B cell (primary cell): ENCODE data around the gene DDT.
"Not testable (repeated sequence)": the region's sequence is repeated elsewhere in the genome, so short reads cannot be mapped to it uniquely, and the experiment has no call there.

ENCODE experiments used
- CTCF ChIP-seq: fragments of 200-600 bp; IDR thresholded peaks from one replicate; pipeline ENCODE4 v1.8.0; 2022; ENCODE audit warnings: antibody characterized with exemption, mild to moderate bottlenecking
- EZH2 ChIP-seq: IDR thresholded peaks from 2 replicates; pipeline ENCODE4 v1.6.1; 2012; ENCODE audit warnings: borderline replicate concordance, low read depth, mild to moderate bottlenecking, moderate library complexity, low read length; ENCODE audit not compliant: insufficient read depth, poor library complexity, severe bottlenecking

DNA sequence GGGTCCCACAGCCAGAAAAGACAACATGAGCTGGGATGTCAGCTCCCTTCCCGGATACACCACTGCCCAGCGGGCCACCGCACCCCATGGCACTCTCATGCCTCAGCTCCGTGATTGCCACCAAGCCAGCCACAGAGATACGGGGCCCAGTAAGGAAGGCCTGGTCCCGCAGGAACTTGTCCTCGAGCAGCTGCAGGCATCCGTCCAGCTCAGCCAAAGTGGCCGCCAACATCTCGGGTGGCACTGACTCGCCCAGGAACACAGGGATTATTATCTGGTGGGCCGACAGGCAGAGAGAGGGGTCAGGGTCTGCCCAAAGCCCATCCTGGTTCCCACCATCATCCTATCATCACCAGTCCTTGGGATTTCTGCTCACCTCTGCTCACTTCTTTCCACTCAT lies 3.1 kb upstream of the DDT start:
- TF ChIP-seq EZH2, CTCF: not testable (repeated sequence)
